ENCODE results near the gene POU2F1.

GRCh38 chr1:167191958-167192357 is 28.7 kb upstream of the POU2F1 start:
- no peak for TF ChIP-seq CTCF (IDR thresholded peaks at IDR 0.05)
- TF ChIP-seq POLR2AphosphoS5 (IDR thresholded peaks at IDR 0.05), result no peak
- TF ChIP-seq POLR2A (IDR thresholded peaks at IDR 0.05), result no peak

All from sigmoid colon (tissue), 4 donors.